Measurements from ENCODE around the gene ABCA2. TPM values are rescaled to one million over a fixed set of nuclear protein-coding genes. Genes with fewer than 3 reads are reported as not detected.

The ABCA2 gene
- total and polyA plus RNA-seq, 12 donors = 16.0 to 46.7 (median 28.1) TPM

- ATAC-seq = peak in 4 of 8 donors; percentile 13 to 36 (median 19)
- WGBS, 2 donors = 66 to 68% methylated on average over 18 of the region's 18 CpGs
- peaks cover 0 to 45% (median 15%) of the 10 kb centered on the region in 7 donors for H3K27me3 ChIP-seq
Measured at GRCh38 chr9:136982232-136983051, 45.6 kb downstream of the ABCA2 start, which contains the start of gene LCNL1. Gene LCNL1 (plus strand): TSS chr9:136982993. CDS start chr9:136983587, 594 bp downstream.

DNA sequence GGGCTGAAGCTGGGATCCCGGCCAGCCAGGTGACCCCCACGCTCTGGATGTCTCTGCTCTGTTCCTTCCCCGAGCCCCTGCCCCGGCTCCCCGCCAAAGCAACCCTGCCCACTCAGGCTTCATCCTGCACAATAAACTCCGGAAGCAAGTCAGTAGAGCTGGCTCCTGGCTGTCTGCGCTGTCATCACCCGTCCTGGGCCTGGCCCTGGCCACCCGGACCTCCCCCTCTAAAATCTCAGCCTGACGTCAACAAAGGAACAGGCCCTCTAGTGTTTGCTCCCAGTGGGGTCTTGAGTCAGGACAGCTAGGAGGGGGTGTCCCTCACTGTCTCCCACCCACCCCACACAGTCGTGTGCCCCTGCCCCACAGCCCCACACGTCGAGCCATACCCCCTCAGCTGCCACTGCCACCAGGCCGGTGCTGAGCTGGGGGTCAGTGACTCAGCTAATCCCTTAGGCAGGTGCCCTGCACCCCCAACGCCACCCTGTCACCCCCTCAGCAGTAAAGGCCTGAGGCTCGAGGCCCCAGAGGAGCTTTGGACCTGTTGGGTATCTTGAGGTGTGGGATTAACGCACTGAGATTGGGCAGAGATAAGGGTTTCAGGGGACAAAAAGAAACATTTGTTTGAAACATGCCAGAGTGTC is 46.3 kb downstream of the ABCA2 start:
- H3K4me3 ChIP-seq = no peak overlapping the region
- ATAC-seq (peak in 7 of 8 donors; percentile 16 to 68 (median 58)), DNase-seq (peak; percentile 78 to 87)
- no peaks in the 10 kb centered on the region for H3K9me3 ChIP-seq
- peak overlapping the region; percentile 40 to 93 (median 88) for H3K27ac ChIP-seq
- TF ChIP-seq CTCF (IDR thresholded peaks at IDR 0.05) = peak in 4 of 9 donors; percentile 10 to 42 (median 38)
- peaks cover 0 to 53% (median 15%) of the 10 kb centered on the region in 7 donors for H3K27me3 ChIP-seq
- intact Hi-C loops (cut with DNase I) = loop anchor here in 1 of 10 donors (5.0 kb wide), 1 partner anchor 34 kb away; the partner anchor contains the start of gene C8G
- 29 to 32% methylated on average over 17 of the region's 17 CpGs for WGBS, 2 donors
- H3K36me3 ChIP-seq = no peaks in the 10 kb centered on the region
- peaks cover 9 to 82% (median 55%) of the 10 kb centered on the region in 9 donors for H3K4me1 ChIP-seq

More at GRCh38 chr9:136982232-136983051, 45.6 kb downstream of the ABCA2 start, which contains the start of gene LCNL1:
- no peaks in the 10 kb centered on the region for H3K36me3 ChIP-seq
- H3K4me3 ChIP-seq = no peak within 1 kb of the TSS
- TF ChIP-seq CTCF (IDR thresholded peaks at IDR 0.05) = no peak
- H3K4me1 ChIP-seq = peaks cover 5 to 75% (median 47%) of the 10 kb centered on the region in 9 donors
- H3K9me3 ChIP-seq = no peaks in the 10 kb centered on the region
- DNase-seq = peak in 1 of 2 donors; percentile 46
- peak within 1 kb of the TSS; percentile 40 to 93 (median 88) for H3K27ac ChIP-seq
- intact Hi-C loops (cut with DNase I) = loop anchor here in 1 of 10 donors (5.0 kb wide), 1 partner anchor 35 kb away; the partner anchor contains the start of gene C8G

DNA sequence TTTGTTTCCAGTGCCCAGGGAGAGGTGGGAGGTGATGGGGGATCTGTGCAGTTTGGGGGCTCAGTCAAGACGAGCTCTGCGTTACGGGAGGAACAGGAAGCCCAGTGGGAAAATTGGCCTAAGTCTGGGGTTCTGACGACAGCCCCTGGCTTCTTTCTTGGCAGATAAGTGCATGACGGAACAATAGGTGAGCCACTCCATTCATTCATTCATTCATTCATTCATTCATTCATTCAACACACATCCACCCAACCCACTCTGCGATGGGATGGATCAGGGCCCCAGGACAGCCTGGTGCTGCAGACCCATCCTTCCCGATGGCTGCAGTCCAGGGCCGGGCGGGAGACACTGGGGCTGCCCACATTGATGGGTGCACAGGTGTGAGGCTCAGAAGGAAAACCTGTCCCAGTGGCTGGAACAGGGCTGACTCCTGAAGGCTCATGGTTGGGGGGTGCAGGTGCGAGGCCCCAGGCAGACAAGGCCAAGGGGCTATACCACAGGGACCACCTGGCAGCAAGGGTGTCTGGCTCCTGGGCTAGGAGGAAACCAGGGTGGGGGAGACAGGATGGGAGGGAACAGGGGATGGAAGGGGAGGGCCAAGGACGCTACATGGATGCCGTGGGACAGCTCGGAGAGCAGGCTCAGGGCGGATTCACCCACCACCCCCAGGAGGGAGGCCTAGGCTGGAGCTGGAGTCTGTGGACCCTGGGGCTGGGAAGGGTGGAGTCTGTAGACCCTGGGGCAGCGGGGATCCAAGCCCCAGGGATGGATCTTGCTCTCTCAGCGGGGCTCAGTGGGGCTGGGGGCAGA is 47.2 kb downstream of the ABCA2 start:
- Histone ChIP-seq H3K27me3 (peaks cover 0 to 49% (median 14%) of the 10 kb centered on the region in 7 donors), H3K4me3 (no peak overlapping the region), H3K36me3 (no peaks in the 10 kb centered on the region), H3K4me1 (peaks cover 11 to 89% (median 63%) of the 10 kb centered on the region in 9 donors), H3K9me3 (no peaks in the 10 kb centered on the region), H3K27ac (peak overlapping the region; percentile 6 to 93 (median 88))
- WGBS, 2 donors = 73 to 76% methylated on average over 16 of the region's 16 CpGs
- ATAC-seq (no peak), DNase-seq (peak in 1 of 2 donors; percentile 20)
- TF ChIP-seq CTCF (IDR thresholded peaks at IDR 0.05) = no peak
- intact Hi-C loops (cut with DNase I) = loop anchor here in 1 of 10 donors (5.0 kb wide), 1 partner anchor 34 kb away; the partner anchor contains the start of gene C8G
